Adrenal gland (tissue), 5 donors: ENCODE results near the gene CYB5R4.

ENCODE experiments used
- CTCF ChIP-seq, 6 experiments: fragments of 450-650 bp in 4 of 6; fragments of 200-600 bp in 2 of 6; sonication (generic) in 1 of 6; IDR thresholded peaks; 1 replicate in 5 of 6; 2 replicates in 1 of 6; pipeline versions ENCODE4 v1.5.1 to v1.8.0; 2016 to 2021; ENCODE audit warnings: antibody characterized with exemption in 6 of 6, mild to moderate bottlenecking in 2 of 6, moderate library complexity in 1 of 6
- POLR2A ChIP-seq, 2 donors: fragments of 450-650 bp; IDR thresholded peaks; one replicate each; pipeline ENCODE4 v1.6.1; 2017; ENCODE audit warnings: antibody characterized with exemption in 2 of 2, mild to moderate bottlenecking in 2 of 2, moderate library complexity in 1 of 2
- donor health status: DM: no; HTN: no; CAD: no.

GRCh38 chr6:83852528-83853177, 6.8 kb upstream of the CYB5R4 start:
- TF ChIP-seq POLR2A (IDR thresholded peaks at IDR 0.05) (no peak), CTCF (IDR thresholded peaks at IDR 0.05) (no peak)
